Measurements from ENCODE around the gene PRIM2.
"Not testable (repeated sequence)": the region's sequence is repeated elsewhere in the genome, so short reads cannot be mapped to it uniquely, and the experiment has no call there.

PRIM2 gene

DNA sequence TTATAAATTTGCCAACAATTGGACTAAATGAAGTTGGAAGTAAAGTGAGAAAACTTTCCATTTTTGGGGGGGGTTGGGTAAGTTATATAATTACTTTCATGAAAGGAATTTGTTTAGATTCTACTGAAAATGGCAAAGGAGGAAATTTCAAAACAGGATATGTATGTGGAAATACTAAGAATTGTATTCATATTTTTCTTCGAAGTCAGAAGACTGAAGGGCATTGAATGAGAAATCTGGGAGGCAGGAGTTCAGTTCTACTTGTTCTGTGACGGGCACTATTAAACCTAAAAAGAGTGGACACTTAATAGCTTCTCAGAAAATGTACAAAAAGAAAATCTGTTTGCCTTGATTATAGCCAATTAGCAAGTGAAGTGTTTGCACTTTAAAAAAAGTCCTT lies 114.7 kb downstream of the PRIM2 start:
- H3K4me3 ChIP-seq (ENCODE audit: low read length, poor library complexity, severe bottlenecking): no peak overlapping the region
- no peaks in the 10 kb centered on the region for H3K36me3 ChIP-seq (ENCODE audit: insufficient read depth, low read length)
- H3F3A ChIP-seq (ENCODE audit: low read depth): no peaks in the 10 kb centered on the region
- no peaks in the 10 kb centered on the region for H3K9me2 ChIP-seq (replicated peaks; ENCODE audit: low read depth, low read length)
- no peaks in the 10 kb centered on the region for H4K20me1 ChIP-seq (ENCODE audit: insufficient read depth, low read length, poor library complexity, severe bottlenecking)
- TF ChIP-seq EZH2phosphoT487 (IDR thresholded peaks at IDR 0.05; ENCODE audit: borderline replicate concordance): no peak
- TF ChIP-seq, protein P1, sequence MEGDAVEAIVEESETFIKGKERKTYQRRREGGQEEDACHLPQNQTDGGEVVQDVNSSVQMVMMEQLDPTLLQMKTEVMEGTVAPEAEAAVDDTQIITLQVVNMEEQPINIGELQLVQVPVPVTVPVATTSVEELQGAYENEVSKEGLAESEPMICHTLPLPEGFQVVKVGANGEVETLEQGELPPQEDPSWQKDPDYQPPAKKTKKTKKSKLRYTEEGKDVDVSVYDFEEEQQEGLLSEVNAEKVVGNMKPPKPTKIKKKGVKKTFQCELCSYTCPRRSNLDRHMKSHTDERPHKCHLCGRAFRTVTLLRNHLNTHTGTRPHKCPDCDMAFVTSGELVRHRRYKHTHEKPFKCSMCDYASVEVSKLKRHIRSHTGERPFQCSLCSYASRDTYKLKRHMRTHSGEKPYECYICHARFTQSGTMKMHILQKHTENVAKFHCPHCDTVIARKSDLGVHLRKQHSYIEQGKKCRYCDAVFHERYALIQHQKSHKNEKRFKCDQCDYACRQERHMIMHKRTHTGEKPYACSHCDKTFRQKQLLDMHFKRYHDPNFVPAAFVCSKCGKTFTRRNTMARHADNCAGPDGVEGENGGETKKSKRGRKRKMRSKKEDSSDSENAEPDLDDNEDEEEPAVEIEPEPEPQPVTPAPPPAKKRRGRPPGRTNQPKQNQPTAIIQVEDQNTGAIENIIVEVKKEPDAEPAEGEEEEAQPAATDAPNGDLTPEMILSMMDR (conservative IDR thresholded peaks at IDR 0.05; ENCODE audit: low read length): no peak
- no peak overlapping the region for H2AFZ ChIP-seq (ENCODE audit: low read length)
- H3K9me3 ChIP-seq (ENCODE audit: insufficient read depth, low read depth, low read length): no peaks in the 10 kb centered on the region
- H3K9ac ChIP-seq (ENCODE audit: low read depth, low read length, poor library complexity, severe bottlenecking): no peak overlapping the region
- peak overlapping the region; percentile 13 for H3K4me2 ChIP-seq (ENCODE audit: low read depth, low read length, poor library complexity, severe bottlenecking)
- peaks cover 11% of the 10 kb centered on the region; the same call in 1 of the 2 replicates for H3K79me2 ChIP-seq (ENCODE audit: insufficient read depth, low read length)
- H3K27me3 ChIP-seq (ENCODE audit: insufficient read depth, low read length, poor library complexity, severe bottlenecking): no peaks in the 10 kb centered on the region
- H3K4me1 ChIP-seq (ENCODE audit: insufficient read depth, low read length, poor library complexity, severe bottlenecking): peaks cover 51% of the 10 kb centered on the region

DNA sequence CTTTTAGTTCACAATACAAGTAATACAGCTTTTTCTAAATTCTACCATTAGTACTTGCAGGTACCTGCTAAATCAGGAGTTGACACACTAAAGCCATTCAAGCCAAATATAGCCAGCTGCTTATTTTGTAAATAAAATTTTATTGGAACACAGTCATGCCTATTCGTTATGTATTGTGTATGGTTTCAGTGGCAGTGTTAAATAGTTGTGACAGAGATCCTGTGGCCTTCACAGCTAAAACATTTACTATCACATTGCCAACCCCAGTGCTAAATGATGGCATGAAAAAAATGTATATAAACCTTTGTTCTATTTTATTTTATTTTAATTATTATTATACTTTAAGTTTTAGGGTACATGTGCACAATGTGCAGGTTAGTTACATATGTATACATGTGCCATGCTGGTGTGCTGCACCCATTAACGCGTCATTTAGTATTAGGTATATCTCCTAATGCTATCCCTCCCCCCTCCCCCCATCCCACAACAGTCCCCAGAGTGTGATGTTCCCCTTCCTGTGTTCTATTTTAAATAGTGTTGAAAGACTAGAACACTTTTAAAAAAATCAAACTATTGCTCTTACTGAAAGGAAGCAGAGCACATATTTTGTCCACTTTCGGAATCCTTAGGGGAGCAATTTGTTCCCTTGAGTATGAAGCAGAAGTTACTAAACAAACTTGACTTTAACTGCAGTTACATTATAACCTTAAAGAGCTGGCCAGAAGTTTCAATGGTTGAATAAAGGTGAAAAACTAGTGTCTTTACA lies 115.7 kb downstream of the PRIM2 start:
- Histone ChIP-seq H3K4me1 (ENCODE audit: insufficient read depth, low read length, poor library complexity, severe bottlenecking) (peaks cover 55% of the 10 kb centered on the region), H3F3A (ENCODE audit: low read depth) (no peaks in the 10 kb centered on the region), H3K9ac (ENCODE audit: low read depth, low read length, poor library complexity, severe bottlenecking) (peak overlapping the region; percentile 41), H3K9me2 (replicated peaks; ENCODE audit: low read depth, low read length) (no peaks in the 10 kb centered on the region), H3K4me2 (ENCODE audit: low read depth, low read length, poor library complexity, severe bottlenecking) (peak overlapping the region; percentile 64), H3K9me3 (ENCODE audit: insufficient read depth, low read depth, low read length) (no peaks in the 10 kb centered on the region), H4K20me1 (ENCODE audit: insufficient read depth, low read length, poor library complexity, severe bottlenecking) (no peaks in the 10 kb centered on the region), H3K4me3 (ENCODE audit: low read length, poor library complexity, severe bottlenecking) (peak overlapping the region; percentile 38), H3K27me3 (ENCODE audit: insufficient read depth, low read length, poor library complexity, severe bottlenecking) (no peaks in the 10 kb centered on the region), H2AFZ (ENCODE audit: low read length) (no peak overlapping the region), H3K79me2 (ENCODE audit: insufficient read depth, low read length) (peaks cover 11% of the 10 kb centered on the region; the same call in 1 of the 2 replicates), H3K36me3 (ENCODE audit: insufficient read depth, low read length) (no peaks in the 10 kb centered on the region)
- TF ChIP-seq, protein P1 (conservative IDR thresholded peaks at IDR 0.05; ENCODE audit: low read length): no peak
- TF ChIP-seq EZH2phosphoT487 (IDR thresholded peaks at IDR 0.05; ENCODE audit: borderline replicate concordance): no peak

DNA sequence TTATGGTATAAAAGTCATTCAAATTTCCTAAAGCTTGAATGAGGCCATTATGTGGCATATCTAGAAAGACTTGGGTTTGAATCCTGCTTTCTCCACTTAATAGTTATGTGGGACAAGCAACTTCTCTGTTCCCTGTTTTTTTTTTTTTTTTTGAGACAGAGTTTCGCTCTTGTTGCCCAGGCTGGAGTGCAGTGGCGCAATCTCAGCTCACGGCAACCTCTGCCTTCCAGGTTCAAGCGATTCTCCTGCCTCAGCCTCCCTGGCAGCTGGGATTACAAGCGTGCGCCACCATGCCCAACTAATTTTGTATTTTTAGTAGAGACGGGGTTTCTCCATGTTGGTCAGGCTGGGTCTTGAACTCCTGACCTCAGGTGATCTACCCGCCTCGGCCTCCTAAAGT lies 116.4 kb downstream of the PRIM2 start:
- not testable (repeated sequence) for H3K9me3 ChIP-seq (ENCODE audit: insufficient read depth, low read depth, low read length); H4K20me1 ChIP-seq (ENCODE audit: insufficient read depth, low read length, poor library complexity, severe bottlenecking); H3K9ac ChIP-seq (ENCODE audit: low read depth, low read length, poor library complexity, severe bottlenecking); H3K9me2 ChIP-seq (replicated peaks; ENCODE audit: low read depth, low read length); H3K36me3 ChIP-seq (ENCODE audit: insufficient read depth, low read length); H2AFZ ChIP-seq (ENCODE audit: low read length); H3F3A ChIP-seq (ENCODE audit: low read depth); H3K27me3 ChIP-seq (ENCODE audit: insufficient read depth, low read length, poor library complexity, severe bottlenecking)
- Histone ChIP-seq H3K79me2 (ENCODE audit: insufficient read depth, low read length) (peaks cover 11% of the 10 kb centered on the region; the same call in 1 of the 2 replicates), H3K4me2 (ENCODE audit: low read depth, low read length, poor library complexity, severe bottlenecking) (peak overlapping the region; percentile 64), H3K4me3 (ENCODE audit: low read length, poor library complexity, severe bottlenecking) (peak overlapping the region; percentile 38), H3K4me1 (ENCODE audit: insufficient read depth, low read length, poor library complexity, severe bottlenecking) (peaks cover 62% of the 10 kb centered on the region)

DNA sequence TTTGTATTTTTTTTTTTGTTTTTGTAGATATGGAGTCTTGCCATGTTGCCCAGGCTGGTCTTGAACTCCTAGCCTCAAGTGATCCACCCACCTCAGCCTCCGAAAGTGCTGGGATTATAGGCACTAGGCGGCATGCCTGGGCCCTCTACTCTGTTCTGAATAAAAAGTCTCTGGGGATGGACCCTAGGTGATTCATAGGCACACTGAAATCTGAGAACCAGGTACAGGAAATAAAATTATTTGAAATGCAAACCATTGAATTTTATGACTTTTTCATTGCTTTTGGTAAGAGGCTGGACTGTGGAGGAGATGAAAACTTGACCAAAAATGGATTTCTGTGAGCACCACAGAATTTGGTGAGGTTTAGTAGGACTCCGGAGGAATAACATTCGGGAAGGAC lies 117.5 kb downstream of the PRIM2 start:
- no peaks in the 10 kb centered on the region for H4K20me1 ChIP-seq (ENCODE audit: insufficient read depth, low read length, poor library complexity, severe bottlenecking)
- H3K4me1 ChIP-seq (ENCODE audit: insufficient read depth, low read length, poor library complexity, severe bottlenecking): peaks cover 63% of the 10 kb centered on the region
- no peak overlapping the region for H3K4me3 ChIP-seq (ENCODE audit: low read length, poor library complexity, severe bottlenecking)
- no peak overlapping the region for H2AFZ ChIP-seq (ENCODE audit: low read length)
- TF ChIP-seq, protein P1 (conservative IDR thresholded peaks at IDR 0.05; ENCODE audit: low read length): no peak
- H3F3A ChIP-seq (ENCODE audit: low read depth): no peaks in the 10 kb centered on the region
- no peaks in the 10 kb centered on the region for H3K9me3 ChIP-seq (ENCODE audit: insufficient read depth, low read depth, low read length)
- H3K9ac ChIP-seq (ENCODE audit: low read depth, low read length, poor library complexity, severe bottlenecking): no peak overlapping the region
- no peaks in the 10 kb centered on the region for H3K27me3 ChIP-seq (ENCODE audit: insufficient read depth, low read length, poor library complexity, severe bottlenecking)
- H3K79me2 ChIP-seq (ENCODE audit: insufficient read depth, low read length): peaks cover 11% of the 10 kb centered on the region; the same call in 1 of the 2 replicates
- H3K36me3 ChIP-seq (ENCODE audit: insufficient read depth, low read length): no peaks in the 10 kb centered on the region
- peak overlapping the region; percentile 5 for H3K4me2 ChIP-seq (ENCODE audit: low read depth, low read length, poor library complexity, severe bottlenecking)
- H3K9me2 ChIP-seq (replicated peaks; ENCODE audit: low read depth, low read length): no peaks in the 10 kb centered on the region
